GM11168 (cell line): ENCODE results near the gene STEAP2.
"Not testable (repeated sequence)": the region's sequence is repeated elsewhere in the genome, so short reads cannot be mapped to it uniquely, and the experiment has no call there.

ENCODE experiments used
- in situ Hi-C: fragments of 300-500 bp; cut with MboI; formaldehyde crosslinking; loops from one replicate; pipeline ENCODE4 v1.12.0; 2022; ENCODE audit warnings: low sequenced_read_pairs; ENCODE audit not compliant: unreplicated experiment

STEAP2 gene

DNA sequence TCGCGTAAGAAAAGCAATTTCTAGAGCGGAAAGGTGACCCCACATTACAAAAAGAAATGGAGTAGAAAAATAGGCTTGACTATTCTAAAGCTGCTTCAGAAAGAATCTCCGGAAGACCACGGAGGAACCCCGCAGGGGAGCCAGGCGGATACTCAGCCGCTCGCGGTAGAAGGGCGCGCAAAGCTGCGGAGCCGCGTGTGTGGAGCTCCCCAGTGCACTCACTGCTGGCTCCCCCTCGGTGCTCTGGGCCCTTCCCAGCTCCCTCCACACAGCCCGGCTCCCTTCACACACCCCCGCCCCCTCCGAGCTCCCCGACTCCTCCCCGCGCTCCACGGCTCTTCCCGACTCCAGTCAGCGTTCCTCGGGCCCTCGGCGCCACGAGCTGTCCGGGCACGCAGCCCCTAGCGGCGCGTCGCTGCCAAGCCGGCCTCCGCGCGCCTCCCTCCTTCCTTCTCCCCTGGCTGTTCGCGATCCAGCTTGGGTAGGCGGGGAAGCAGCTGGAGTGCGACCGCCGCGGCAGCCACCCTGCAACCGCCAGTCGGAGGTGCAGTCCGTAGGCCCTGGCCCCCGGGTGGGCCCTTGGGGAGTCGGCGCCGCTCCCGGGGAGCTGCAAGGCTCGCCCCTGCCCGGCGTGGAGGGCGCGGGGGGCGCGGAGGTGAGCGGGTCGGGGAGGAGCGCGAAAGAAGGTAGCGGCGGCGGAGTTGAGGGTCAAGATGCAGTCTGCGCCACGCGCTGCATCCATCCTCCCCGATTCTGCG is at the start of gene STEAP2:
Gene STEAP2, plus strand, starts transcription at position 350 of the 758 bp plus-strand sequence. CDS start 13,343 bp downstream, outside the sequence.
- in situ Hi-C loops = no loop called here

DNA sequence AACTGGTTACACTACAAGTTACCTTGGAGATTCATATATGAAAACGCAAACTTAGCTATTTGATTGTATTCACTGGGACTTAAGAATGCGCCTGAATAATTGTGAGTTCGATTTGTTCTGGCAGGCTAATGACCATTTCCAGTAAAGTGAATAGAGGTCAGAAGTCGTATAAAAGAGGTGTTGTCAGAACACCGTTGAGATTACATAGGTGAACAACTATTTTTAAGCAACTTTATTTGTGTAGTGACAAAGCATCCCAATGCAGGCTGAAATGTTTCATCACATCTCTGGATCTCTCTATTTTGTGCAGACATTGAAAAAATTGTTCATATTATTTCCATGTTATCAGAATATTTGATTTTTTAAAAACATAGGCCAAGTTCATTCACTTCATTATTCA is 48.0 kb upstream of the STEAP2 start:
- in situ Hi-C loops = loop anchor here (10.0 to 25.0 kb wide), 2 partner anchors 99 to 271 kb away; no protein-coding TSS in a partner anchor

DNA sequence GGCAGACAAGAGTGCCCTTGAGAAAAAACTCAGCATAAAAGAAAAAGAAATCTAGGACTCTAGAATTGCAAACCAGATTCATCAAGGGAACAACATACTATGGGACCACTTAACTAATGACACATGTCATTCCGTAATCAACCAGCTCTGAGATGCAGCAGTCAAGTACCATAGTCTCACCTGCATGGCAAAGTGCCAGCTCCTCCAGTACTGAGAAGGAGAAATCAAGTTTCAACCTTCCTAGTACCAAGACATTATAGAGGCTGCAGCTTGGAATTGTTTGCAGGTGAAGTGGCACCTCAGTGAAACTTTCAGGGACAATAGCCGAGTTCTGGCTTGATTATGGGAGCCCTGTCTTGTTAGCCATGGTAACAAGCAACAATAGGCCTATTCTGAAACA is 45.8 kb upstream of the STEAP2 start:
- in situ Hi-C loops = loop anchor here (10.0 to 25.0 kb wide), 2 partner anchors 97 to 269 kb away; no protein-coding TSS in a partner anchor

DNA sequence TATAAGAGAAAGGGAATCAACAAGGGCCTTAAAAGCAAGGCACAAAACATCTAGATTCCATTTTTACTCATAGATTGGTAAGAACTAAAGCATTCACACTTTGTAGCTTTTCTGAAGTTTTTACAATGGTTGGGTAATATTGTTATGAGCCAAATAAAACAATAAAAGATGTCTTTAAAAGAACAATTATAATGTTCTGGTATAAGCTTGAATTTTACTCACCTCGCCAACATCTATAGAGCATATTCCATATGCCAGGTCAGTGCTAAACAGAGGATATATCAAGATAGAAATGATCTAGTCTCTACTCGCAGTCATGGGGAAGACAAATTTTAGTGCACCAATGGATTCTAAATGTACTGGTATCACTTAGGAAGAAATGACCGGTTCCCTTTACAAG is 45.4 kb upstream of the STEAP2 start:
- in situ Hi-C loops = loop anchor here (10.0 to 25.0 kb wide), 2 partner anchors 96 to 269 kb away; no protein-coding TSS in a partner anchor

DNA sequence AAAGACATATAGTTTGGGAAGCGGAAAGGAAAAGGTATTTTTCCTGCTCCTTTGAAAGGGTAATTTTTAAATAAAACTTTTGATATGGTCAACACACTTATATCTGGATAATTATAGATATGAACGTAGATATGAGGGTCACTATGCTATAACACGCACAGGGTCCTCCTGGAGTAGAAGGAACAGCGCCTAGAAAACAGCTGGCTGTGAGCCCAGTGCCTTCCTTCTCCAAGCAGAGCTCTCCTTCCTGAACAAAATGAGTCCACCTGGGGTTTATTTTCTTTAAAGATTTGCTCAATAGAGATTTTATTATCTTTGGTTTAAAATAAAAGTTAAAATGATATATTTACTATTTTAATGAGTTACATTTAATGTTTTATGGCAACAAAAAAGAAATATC is 44.2 kb upstream of the STEAP2 start:
- in situ Hi-C loops = loop anchor here (10.0 to 25.0 kb wide), 2 partner anchors 95 to 267 kb away; no protein-coding TSS in a partner anchor

DNA sequence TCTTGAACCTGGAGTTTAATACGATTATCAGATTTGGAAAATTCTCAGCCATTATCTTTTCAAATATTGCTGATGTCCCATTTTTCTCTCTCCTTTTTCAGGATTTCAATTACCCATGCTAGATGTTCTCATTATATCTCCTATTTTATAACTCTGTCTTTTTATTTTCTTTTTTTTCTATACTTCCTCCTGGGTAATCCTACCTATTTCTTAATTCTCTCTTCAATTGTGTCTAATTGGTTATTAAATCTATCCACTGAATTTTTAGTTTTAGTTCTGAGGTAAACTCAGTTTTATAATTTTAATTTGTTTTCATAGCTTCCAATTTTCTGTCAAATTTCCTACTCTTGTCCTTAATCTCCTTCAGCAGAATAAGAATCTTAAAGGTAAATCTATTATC is 41.6 kb upstream of the STEAP2 start:
- in situ Hi-C loops = loop anchor here (10.0 to 25.0 kb wide), 2 partner anchors 92 to 265 kb away; no protein-coding TSS in a partner anchor

DNA sequence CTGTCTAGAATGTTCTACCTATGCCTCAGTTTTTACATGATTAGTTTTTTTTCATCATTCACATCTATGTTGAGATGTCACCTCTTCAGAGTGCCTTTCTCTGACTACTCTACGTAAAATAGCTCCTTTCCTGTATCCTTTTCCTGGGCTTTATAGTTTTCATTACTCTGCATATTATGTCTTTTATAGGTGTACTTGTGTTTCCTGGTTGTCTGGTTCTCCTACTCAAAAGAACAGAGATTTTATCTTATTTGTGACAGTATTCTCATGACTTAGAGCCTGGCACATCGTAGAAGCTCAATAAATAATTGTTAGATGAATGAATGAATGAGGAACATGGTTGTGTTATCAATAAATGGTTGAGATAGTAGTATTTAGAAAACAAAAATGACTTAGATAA is 39.4 kb upstream of the STEAP2 start:
- in situ Hi-C loops = loop anchor here (25.0 kb wide), 1 partner anchor 90 kb away; no protein-coding TSS in a partner anchor

DNA sequence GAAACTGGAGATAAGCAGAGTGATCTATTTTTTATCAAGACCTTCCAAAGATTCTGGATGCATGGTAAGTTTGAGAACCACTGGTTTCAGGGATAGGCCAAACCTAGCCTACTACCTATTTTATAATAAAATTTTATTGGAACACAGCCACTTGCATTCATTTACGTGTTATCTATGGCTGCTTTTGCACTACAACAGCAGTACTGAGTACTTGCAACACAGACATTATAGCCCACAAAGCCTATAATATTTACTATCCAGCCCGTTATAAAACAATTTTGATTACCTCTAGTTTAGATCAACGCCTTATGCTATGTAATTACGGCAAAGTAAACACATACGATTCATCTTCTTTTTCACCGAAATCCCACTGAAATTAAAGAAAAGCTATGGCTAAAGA is 38.9 kb upstream of the STEAP2 start:
- in situ Hi-C loops = loop anchor here (25.0 kb wide), 1 partner anchor 90 kb away; no protein-coding TSS in a partner anchor

DNA sequence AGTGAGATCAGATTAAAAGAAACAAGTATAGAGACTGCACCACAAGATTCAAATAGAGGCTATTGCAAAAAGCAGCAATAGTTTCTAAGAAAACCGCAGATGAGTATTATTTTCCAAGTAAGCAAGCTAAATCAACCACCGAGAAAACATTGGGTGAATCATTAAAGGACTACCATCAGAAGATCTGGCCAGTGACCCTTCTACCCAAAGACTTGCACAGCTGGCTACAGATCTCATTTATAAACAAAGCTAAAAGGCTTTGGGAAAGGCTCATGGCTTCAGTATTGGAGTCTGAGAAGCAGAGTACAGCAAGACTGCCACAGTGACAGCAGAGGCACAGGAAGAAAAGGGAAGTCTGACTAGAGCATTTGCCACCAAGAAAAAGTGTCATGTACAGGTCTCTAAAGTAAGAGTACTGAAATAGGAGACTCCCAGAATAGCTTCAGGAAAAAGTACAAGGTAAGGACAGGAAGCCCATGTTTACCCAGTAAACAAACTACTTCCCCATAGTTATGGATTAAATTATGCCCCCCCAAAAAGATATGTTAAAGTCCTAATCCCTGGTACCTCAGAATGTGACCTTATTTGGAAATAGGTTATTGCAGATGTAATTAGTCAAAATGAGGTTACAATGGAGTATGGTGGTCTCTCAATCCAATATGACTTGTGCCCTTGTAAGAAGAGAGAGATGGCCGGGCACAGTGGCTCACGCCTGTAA is 38.3 kb upstream of the STEAP2 start:
- in situ Hi-C loops = loop anchor here (25.0 kb wide), 1 partner anchor 89 kb away; no protein-coding TSS in a partner anchor

DNA sequence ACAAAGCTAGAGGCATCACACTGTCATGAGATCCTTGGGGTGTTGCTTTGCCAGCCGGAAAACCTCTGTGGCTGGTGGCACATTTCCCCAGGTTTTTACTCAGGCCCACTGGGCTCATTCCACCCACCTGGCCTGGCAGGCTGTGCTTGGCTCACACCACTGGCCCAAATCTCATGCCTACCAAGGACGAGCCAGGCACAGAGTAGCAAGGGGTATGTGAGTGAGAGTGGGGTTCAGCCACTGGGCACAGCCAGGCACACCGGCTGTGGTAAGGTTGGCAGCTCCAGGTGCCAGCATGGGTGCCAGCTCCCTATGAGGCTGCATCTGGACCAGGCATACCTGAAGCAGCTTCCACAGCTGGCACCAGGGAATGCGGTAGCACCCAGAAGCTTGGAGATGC is 35.9 kb upstream of the STEAP2 start:
- in situ Hi-C loops = no loop called here

DNA sequence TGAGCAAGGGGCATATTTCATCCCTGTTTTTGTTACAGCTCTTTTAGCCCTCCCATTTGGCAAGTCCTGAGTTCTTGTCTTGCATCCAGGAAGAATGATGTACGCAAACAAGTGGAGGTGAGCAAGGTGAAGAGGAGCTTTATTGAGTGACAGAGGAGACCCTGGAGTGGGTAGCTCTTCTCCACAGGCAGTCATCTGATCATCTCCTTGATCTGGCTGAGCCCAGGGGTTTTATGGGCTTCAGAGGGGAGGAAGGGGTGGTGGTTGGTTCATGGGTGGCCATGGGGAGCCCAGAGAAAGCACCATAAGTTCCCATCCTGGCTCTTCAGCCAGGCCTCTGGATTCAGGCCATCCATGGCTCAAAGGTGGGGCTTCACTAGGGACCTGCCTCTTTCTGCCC is 35.3 kb upstream of the STEAP2 start:
- in situ Hi-C loops = no loop called here

DNA sequence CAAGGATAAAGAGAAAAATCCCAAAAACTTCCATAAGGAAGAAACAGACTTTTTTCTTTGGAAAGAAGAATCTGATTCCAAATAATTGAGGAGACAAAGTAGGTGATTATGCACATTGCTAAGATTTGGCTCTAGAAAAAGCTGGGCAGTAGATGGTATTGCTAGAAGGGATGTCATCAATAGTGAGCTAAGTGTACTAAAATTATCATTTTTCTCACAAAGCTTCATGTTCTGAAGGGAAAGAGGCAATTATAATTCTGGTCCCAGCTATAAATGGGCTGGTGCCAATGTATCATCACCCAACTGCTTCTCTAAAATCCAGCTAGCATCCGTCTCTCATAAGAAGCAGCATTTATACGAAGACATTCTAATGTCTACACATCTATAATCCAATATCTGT is 33.4 kb upstream of the STEAP2 start:
- in situ Hi-C loops = no loop called here

DNA sequence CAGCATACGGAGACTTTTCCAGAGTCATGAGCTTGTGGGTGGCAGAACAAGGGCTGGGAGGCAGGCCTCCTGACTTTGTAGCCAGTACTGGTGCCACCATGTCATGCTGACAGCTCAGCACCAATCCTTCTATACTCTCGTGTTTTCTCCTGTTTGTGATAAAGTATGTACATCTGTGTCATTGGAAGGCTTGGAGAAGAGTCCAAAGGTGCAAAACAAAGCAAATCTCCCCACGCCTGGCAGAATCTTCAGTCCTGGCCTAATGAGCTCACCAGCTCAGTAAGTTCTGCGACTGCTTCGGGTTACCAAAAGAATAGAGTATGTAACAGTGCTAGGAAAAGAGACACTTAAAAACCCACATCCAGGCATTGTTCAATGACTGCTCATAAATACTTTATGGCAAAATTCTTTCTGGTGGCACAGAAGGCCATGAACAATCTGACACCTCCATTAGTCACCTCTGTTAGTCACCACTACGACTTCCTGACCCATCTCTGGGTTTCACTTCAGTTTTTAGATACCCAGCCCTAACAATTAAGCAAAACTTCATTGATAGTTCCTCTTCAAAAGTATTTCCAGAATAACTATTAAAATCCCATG is 32.8 kb upstream of the STEAP2 start:
- in situ Hi-C loops = no loop called here

DNA sequence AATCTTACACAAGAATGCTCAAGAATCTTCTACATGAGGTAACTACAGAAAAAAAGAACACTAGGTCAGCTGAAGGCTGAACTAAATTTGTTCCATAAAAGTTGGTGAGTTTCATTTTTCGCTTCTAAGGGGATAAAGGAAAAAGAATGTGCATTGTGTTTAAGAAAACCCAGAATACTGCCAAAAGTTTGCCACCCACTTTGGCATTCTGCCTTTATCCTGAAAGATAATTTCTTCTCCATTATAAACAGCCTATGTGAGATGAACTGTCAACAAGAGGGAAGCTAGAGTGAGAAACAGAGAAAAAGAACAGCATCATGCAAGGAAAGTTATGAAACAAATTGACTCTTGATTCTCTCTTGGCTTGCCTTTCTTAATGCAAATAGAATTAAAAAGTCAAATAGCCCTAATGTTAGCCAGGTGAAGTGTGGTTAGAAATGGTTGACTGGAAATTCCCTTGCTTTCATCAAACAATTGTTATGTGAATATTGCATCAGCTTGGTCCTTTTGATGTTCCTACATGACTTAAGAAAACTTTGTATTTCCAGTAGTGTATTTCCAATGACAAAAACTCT is 31.4 kb upstream of the STEAP2 start:
- in situ Hi-C loops = no loop called here

DNA sequence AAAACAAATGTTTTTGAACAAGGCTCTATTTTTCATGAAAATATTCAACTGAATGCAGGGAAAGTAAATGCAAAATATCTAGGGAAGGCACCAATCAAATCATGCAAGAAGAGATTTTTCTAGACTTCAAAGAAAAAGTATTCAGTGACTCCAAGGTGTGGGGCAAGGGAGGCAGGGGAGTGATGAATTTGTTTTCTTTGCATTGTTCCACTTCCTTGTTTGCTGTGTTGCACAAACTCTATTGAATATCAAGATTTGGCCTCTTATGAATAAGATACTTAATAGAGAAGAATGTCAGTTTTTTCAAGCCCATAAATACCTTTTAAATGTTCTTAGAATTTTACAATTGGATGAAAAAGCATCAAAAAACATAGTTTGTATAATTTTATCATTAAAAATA is 30.9 kb upstream of the STEAP2 start:
- in situ Hi-C loops = no loop called here

DNA sequence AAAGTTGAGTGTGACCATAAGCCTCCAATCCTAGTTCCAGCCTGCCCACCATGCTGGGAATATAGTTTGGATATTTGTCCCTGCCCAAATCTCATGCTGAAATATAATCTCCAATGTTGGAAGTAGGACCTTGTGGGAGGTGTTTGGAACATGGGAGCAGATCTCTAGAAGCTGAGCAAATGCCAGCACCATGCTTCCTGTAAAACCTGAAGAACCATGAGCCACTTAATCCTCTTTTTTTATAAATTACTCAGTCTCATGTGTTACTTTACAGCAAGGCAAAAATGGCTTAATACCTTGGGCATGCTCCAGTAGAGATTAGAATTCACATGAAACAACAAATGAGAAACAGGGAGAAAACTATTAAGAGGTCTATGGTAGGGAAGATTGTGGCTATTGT is 30.1 kb upstream of the STEAP2 start:
- in situ Hi-C loops = no loop called here

DNA sequence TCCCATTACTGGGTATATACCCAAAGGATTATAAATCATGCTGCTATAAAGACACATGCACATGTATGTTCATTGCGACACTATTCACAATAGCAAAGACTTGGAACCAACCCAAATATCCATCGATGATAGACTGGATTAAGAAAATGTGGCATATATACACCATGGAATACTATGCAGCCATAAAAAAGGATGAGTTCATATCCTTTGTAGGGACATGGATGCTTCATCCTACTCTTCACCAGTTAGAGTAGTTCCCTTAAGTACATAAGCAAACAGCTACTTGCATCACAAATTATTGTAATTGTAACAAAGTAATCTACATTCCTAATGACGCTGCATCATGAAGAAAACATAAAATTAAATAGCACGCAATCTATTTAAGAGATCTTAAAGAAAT is 25.2 kb upstream of the STEAP2 start:
- in situ Hi-C loops = not testable (repeated sequence)

DNA sequence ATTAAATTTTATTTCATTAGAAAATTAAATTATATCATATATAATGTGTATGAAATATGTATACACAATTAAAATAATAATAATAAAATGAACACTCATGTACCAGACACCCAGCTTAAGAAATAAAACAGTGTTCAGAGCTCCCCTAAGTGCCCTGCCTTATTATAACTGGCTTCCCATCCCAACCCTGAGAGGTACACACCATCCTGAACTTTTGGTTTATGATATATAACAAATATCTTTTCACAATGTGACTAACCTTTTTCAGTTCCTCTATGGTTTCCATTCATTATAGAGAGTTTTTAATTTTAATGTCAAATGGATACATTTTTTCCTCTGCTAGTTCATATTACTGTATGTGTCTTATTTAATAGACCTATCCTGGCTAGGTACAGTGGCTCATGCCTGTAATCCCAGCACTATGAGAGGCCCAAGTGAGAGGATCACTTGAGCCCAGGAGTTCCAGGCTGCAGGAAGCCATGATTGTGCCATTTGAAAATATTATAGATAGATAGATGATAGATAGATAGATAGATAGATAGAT is 24.0 kb upstream of the STEAP2 start:
- in situ Hi-C loops = no loop called here

DNA sequence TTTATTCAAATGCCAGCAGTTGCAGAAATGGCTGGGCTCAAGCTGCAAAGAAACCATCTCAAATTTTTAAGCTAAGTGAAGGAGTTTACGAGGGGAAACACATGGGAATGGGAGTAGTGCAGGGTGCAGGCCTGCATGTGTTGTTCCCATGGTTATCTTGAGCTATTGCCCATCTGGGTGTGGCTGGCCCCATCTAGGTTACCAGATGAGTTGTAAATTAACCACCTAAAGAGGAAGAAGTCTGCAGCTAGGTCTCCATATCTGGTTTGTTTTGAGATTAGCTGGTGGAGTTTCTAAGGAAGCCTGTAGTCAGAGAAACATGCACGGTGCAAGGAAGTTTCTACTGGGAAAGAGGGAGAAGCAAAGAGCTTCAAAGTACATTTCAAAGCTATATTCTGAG is 23.3 kb upstream of the STEAP2 start:
- in situ Hi-C loops = no loop called here

DNA sequence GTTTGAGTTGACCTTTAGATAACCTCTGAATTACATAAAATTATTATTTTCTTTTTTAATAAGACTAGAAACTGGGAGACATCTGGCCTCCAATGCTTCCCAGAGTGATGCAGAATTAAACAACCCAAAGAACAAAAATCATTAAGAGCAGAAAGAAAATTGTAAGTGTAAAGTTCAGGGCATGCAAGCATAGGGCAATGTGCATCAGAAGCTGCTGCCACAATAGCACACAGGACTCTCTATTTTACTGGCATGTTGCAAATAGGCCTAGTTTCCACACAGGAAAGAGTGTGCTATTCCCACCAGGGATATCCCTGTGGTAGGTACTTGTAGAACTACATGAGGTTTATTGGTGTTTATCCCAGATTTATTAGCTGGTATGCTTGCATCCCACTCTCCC is 20.5 kb upstream of the STEAP2 start:
- in situ Hi-C loops = no loop called here
